ENCODE results near the gene ZNF583. TPM values are rescaled to one million over a fixed set of nuclear protein-coding genes. Genes with fewer than 3 reads are reported as not detected.

ZNF583 gene
- 2.6 and 2.8 TPM in 2 replicates for total RNA-seq (2021; fragmentation: NEBNext Ultra II Directional; extraction: Animal tissue kit (Norgen Biotek cat#: 25700))
- polyA plus RNA-seq (2011; rRNA removed) = 0.24 and 0.48 TPM in 2 replicates
- polyA plus RNA-seq (2011; cell fraction: cytosol; rRNA removed) = 0.67 TPM
- polyA plus RNA-seq (2011; cell fraction: nucleus; rRNA removed) = 0.84 TPM
- polyA plus RNA-seq (2012, experiment 1 of 2) = 0.87 to 1.4 TPM (median 1.0 TPM) in 4 replicates
- polyA plus RNA-seq (2012, experiment 2 of 2) = 0.08 TPM
- polyA plus RNA-seq (2013, experiment 1 of 2) = 1.4 TPM
- polyA plus RNA-seq (2013, experiment 2 of 2) = 1.2 TPM
- 2.0 and 3.1 TPM in 2 replicates for polyA minus RNA-seq (2011; rRNA and poly(A)+ RNA removed)
- 1.8 TPM for polyA minus RNA-seq (2011; cell fraction: cytosol; rRNA and poly(A)+ RNA removed)
- polyA minus RNA-seq (2011; cell fraction: nucleus; rRNA and poly(A)+ RNA removed) = 6.1 TPM
- long read RNA-seq, experiment 1, full-length matches to known transcripts = 1 of 2 reads
- long read RNA-seq, experiment 1, partial matches to known transcripts = 0 of 2 reads
- long read RNA-seq, experiment 1, other reads (novel, unspliced or antisense) = 1 of 2 reads
- long read RNA-seq, experiment 2, partial matches to known transcripts = 0 of 1 reads
- long read RNA-seq, experiment 2, other reads (novel, unspliced or antisense) = 1 of 1 reads

GRCh38 chr19:56403764-56404704 is at the start of gene ZNF583:
ZNF583 (plus strand) TSS chr19:56404332; CDS start chr19:56407115, 2,783 bp downstream.
- peak within 1 kb of the TSS; percentile 73 for H3K18ac ChIP-seq (ENCODE audit: extremely low read depth, low read length)
- ChIA-PET POLR2A (ENCODE audit: partially characterized antibody) (interaction anchor here (0.8 to 3.0 kb wide), 7 partner anchors 10 to 105 kb away, joined by 3 to 11 read pairs (median 3); partner anchors contain the start of gene ZNF582), CTCF (ENCODE audit: partially characterized antibody) (interaction anchor here (3.7 kb wide), 1 partner anchor 11 kb away, joined by 11 read pairs; the partner anchor contains the start of gene ZNF582)
- H3K4me1 ChIP-seq (replicated peaks in 1 of 4; ENCODE audit: control insufficient read depth in 3 of 4, insufficient read depth in 4 of 4, low read length in 3 of 4) = peaks cover 0 to 6% (median 4%) of the 10 kb centered on the region in 4 experiments; a peak in 4 of 7 replicates
- peaks cover 7 to 11% of the 10 kb centered on the region in 2 experiments; a peak in 3 of 4 replicates for H3K9me3 ChIP-seq (ENCODE audit: insufficient read depth in 2 of 2, low read depth in 1 of 2, low read length in 1 of 2)
- H2BK12ac ChIP-seq (ENCODE audit: low read depth, low read length) = peak within 1 kb of the TSS; percentile 84; the same call in 1 of the 2 replicates
- H3K4me3 ChIP-seq (ENCODE audit: extremely low read depth in 1 of 4, insufficient read depth in 2 of 4, low read depth in 3 of 4, low read length in 4 of 4) = peak within 1 kb of the TSS; percentile 83 to 95 (median 92)
- peak within 1 kb of the TSS; percentile 93 for H4K5ac ChIP-seq (ENCODE audit: insufficient read length, low read depth, low read length)
- peak within 1 kb of the TSS; percentile 73 for H2BK5ac ChIP-seq (ENCODE audit: low read depth, low read length)
- H2AK5ac ChIP-seq (ENCODE audit: low read depth, low read length) = peak within 1 kb of the TSS; percentile 9; the same call in 1 of the 2 replicates
- DNase-seq (ENCODE audit: low read depth in 1 of 2, low spot score in 2 of 2) = peak; percentile 57 to 93
- peak within 1 kb of the TSS; percentile 94 to 99 for H3K4me2 ChIP-seq (ENCODE audit: insufficient read depth in 1 of 2, low read depth in 2 of 2, low read length in 2 of 2)
- H2BK120ac ChIP-seq (replicated peaks; ENCODE audit: low read depth, low read length) = no peak within 1 kb of the TSS
- H3K4ac ChIP-seq (replicated peaks; ENCODE audit: insufficient read length, low read depth, low read length) = peak within 1 kb of the TSS; percentile 10
- peak within 1 kb of the TSS; percentile 97 for H4K8ac ChIP-seq (ENCODE audit: extremely low read depth, insufficient read depth, low read length)
- H3K27me3 ChIP-seq (replicated peaks in 1 of 4; ENCODE audit: control insufficient read depth in 3 of 4, extremely low read depth in 1 of 4, insufficient read depth in 3 of 4, low read length in 3 of 4) = no peaks in the 10 kb centered on the region
- H3K79me1 ChIP-seq (ENCODE audit: low read depth, low read length) = peaks cover 10% of the 10 kb centered on the region
- FAIRE-seq = no peak
- H2BK15ac ChIP-seq (ENCODE audit: low read length) = peak within 1 kb of the TSS; percentile 21; the same call in 1 of the 2 replicates
- H3K23ac ChIP-seq (ENCODE audit: insufficient read length) = no peak within 1 kb of the TSS
- WGBS, 2 experiments (ENCODE audit: extremely low coverage in 1 of 2, insufficient coverage in 1 of 2, insufficient read length in 1 of 2, insufficient replicate concordance in 2 of 2, low coverage in 1 of 2, low lambda C conversion rate in 2 of 2, missing lambda C conversion rate in 1 of 2) = 5% methylated on average over 47 of the region's 70 CpGs; no CpG with 5 or more reads in 1 of the 2 experiments
- peak within 1 kb of the TSS; percentile 87 for H3K27ac ChIP-seq (ENCODE audit: low read depth, low read length)
- no peaks in the 10 kb centered on the region for H4K20me1 ChIP-seq (replicated peaks in 1 of 2; ENCODE audit: control insufficient read depth in 1 of 2, insufficient read depth in 2 of 2, low read length in 2 of 2)
- H2BK20ac ChIP-seq (ENCODE audit: low read length) = no peak within 1 kb of the TSS
- peaks cover 0 to 6% (median 0%) of the 10 kb centered on the region in 4 experiments; a peak in 2 of 8 replicates for H3K36me3 ChIP-seq (ENCODE audit: control insufficient read depth in 2 of 4, insufficient read depth in 4 of 4, low read length in 3 of 4)
- peak within 1 kb of the TSS; percentile 100 for H2AFZ ChIP-seq (ENCODE audit: low read length)
- peak within 1 kb of the TSS; percentile 79 for H3K56ac ChIP-seq (replicated peaks; ENCODE audit: insufficient read length, low read depth, low read length)
- H3K14ac ChIP-seq (ENCODE audit: insufficient read length) = peak within 1 kb of the TSS; percentile 20
- H3K23me2 ChIP-seq (ENCODE audit: low read depth, low read length) = peaks cover 8% of the 10 kb centered on the region
- peak within 1 kb of the TSS; percentile 94 for H4K91ac ChIP-seq (replicated peaks; ENCODE audit: insufficient read length, low read length)
- 0 out of 4 replicates have a peak, but pooled peaks cover 0 to 2% of the 10 kb centered on the region in 2 experiments for H3K79me2 ChIP-seq (ENCODE audit: control insufficient read depth in 1 of 2, insufficient read depth in 2 of 2, low read length in 2 of 2)
- peak within 1 kb of the TSS; percentile 76 to 87 (median 84) for H3K9ac ChIP-seq (replicated peaks in 1 of 4; ENCODE audit: extremely low read depth in 1 of 4, low read depth in 3 of 4, low read length in 3 of 4)
- TF ChIP-seq CTCF (IDR thresholded peaks at IDR 0.05; ENCODE audit: control extremely low read depth in 1 of 3, insufficient read depth in 1 of 3, low read depth in 1 of 3, low read length in 3 of 3) (no peak), RAD21 (IDR thresholded peaks at IDR 0.05 in 1 of 2, conservative IDR thresholded peaks at IDR 0.05 in 1 of 2; ENCODE audit: low read depth in 2 of 2, low read length in 2 of 2) (peak in 1 of 2 experiments; percentile 3; a peak in 1 of 4 replicates), RXRA (IDR thresholded peaks at IDR 0.05; ENCODE audit: insufficient read depth, low read depth, low read length) (no peak)

All from H1 (cell line).